GM12872 (cell line): ENCODE results near the gene PFAS.

Experiments used
- CTCF ChIP-seq: IDR thresholded peaks from 3 replicates; pipeline ENCODE4 v1.5.1; 2011; ENCODE audit warnings: low read depth, mild to moderate bottlenecking, low read length, moderate library complexity; ENCODE audit not compliant: insufficient read depth

Gene PFAS

GRCh38 chr17:8268550-8269298 is 19.6 kb downstream of the PFAS start:
- TF ChIP-seq CTCF, result no peak

- no peak for TF ChIP-seq CTCF
Observed at GRCh38 chr17:8272421-8272820, 23.3 kb downstream of the PFAS start.

- TF ChIP-seq CTCF, result no peak
Observed at GRCh38 chr17:8273884-8274444, 24.9 kb downstream of the PFAS start.

GRCh38 chr17:8274816-8275215 is 25.7 kb downstream of the PFAS start:
- no peak for TF ChIP-seq CTCF

- TF ChIP-seq CTCF, result no peak
Observed at GRCh38 chr17:8275421-8276290, 26.6 kb downstream of the PFAS start.

GRCh38 chr17:8277317-8277716 is 28.2 kb downstream of the PFAS start:
- TF ChIP-seq CTCF, result no peak

- no peak for TF ChIP-seq CTCF
Observed at GRCh38 chr17:8282345-8282744, 33.3 kb downstream of the PFAS start.
